GM21737 (cell line): ENCODE results near the gene LCMT2.
A peak's percentile ranks its signal among the peaks of the same experiment; 100 is the strongest.

Source experiments
- ATAC-seq: cut with Tn5 transposase; IDR thresholded peaks from one replicate; pipeline ENCODE4 v1.9.1; 2021; ENCODE audit warnings: mild to moderate bottlenecking, moderate library complexity; ENCODE audit not compliant: unreplicated experiment

Gene LCMT2

DNA sequence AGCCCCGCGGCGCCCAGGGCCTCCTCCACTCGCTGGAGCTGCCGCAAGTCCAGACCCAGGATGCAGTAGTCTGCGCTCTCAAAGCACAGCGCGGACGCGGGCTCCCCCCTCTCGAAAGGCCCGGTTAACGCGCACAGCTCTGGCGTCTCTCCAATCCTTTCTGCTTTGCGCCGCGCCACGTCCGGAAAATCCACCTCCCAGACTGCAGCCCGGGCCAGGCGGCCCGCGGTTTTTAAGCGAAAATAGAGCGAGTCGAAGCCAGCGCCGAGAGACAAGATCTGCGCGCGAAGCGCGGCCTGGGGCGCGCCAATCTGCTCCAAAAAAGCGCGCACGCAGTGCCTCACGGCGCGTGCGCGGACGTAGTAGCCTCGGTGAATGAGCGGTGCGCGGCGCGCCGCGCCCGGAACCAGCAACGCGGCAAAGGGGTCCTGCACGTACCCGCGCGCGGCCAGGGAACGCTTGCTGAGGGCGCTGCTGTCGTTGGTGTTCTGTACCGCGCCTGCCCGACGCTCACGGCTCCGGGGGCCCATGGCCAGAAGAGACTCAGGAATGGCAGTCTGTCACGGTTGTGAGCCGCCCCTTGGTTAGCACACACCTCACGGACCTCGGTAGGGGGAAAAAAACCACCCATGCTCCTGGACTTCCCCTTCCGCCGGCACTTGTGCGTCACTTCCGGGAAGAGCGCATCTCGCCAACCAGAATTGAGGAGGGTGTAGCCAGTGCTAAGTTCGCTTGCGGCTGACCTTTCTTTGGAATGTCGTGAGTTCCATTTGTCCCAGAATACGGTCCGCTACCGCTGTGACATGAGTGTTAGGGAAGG lies at the start of gene LCMT2:
TSS of gene LCMT2 (minus strand) at position 614 of the 820 bp plus-strand sequence. CDS start at position 530, 84 bp downstream.
- peak; percentile 87 for ATAC-seq

GRCh38 chr15:43378601-43379000 lies 48.2 kb upstream of the LCMT2 start:
- no peak for ATAC-seq

GRCh38 chr15:43376017-43376705 lies 45.8 kb upstream of the LCMT2 start:
- no peak for ATAC-seq

- peak; percentile 83 for ATAC-seq
These were observed 40.9 kb upstream of the LCMT2 start, which contains the start of the genes TUBGCP4 and ZSCAN29 for GRCh38 chr15:43370975-43371974. Gene TUBGCP4 (plus strand): TSS chr15:43371101. CDS start chr15:43371355, 254 bp downstream. Gene ZSCAN29 (minus strand): TSS chr15:43371043. CDS start chr15:43369913, 1,130 bp downstream.

GRCh38 chr15:43370310-43370974 lies 40.1 kb upstream of the LCMT2 start:
- ATAC-seq = peak; percentile 24

DNA sequence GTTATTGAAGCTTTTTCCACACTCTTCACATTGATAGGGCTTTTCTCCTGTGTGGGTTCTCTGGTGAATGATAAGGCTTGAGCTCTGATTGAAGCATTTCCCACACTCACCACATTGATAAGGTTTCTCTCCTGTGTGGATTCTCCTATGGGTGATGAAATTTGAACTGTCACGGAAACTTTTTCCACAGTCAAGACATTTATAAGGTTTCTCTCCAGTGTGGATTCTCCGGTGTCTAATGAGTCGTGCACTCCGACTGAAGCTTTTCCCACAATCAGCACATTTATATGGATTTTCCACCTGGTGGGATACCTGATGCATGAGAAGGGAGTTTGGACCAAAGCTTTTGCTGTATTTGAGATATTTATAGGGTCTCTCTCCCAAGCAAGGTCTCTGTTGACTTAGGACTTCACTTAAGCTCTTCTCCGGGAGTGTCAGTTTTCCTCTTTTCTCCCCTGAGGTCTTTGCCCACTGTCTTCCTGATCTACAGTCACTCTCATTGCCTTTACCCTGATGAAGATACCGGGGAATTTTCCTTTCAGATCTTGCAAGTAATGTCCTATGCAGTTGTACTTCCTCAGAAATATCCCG lies 31.0 kb upstream of the LCMT2 start:
- no peak for ATAC-seq

DNA sequence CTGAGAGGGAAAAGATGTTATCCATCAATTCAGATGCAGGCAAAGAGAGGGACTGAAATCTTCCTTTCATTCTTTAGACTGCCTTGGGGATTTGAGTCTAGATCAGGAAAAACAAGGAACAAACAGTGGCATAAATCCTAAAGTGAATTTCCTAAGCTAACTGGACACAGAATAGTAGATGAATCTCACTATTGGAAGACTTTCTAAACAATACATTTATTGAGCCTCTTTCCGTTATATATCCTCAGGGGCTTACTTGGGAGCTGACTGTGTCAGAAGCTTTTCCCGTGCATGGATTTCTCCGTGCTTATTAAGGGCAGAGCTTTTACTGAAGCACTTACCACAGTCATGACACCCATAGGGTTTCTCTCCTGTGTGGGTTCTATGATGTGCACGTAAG lies 30.4 kb upstream of the LCMT2 start:
- no peak for ATAC-seq

DNA sequence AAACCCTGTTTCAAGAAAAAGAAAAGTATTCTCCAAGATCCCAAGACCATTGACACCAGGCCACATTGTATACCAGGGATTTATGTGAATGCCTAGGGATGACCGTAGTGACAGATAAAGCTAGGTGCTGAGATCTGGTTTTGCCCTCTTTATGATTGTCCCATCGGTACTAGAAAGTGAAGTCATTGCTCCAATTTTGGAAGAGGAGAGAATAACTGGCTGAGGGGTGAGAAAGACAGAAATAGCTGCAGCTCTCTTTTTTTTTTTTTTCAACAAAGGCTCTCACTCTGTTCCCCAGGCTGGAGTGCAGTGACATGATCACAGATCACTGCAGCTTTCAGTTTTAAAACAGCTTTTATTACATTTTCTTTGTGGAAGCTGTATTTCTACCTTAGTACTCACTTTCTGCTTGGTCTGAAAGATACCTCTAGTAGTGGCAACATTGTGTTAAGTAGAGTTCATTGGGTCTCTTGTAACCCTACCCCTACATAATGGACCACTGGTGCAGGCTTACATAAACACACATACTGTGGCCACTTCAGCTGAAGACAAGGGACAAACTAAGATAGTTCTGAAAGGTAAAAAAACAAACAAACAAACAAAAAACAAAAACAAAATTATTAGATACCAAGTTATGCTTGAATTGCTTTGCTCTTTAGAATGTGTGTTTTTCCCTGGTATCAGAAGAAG lies 22.5 kb upstream of the LCMT2 start:
- ATAC-seq = no peak

- ATAC-seq = no peak
These were observed 16.7 kb upstream of the LCMT2 start for GRCh38 chr15:43347114-43347513.

- no peak for ATAC-seq
These were observed 15.9 kb upstream of the LCMT2 start for GRCh38 chr15:43346305-43346704.

- ATAC-seq = peak; percentile 16
These were observed 361 bp upstream of the LCMT2 start for GRCh38 chr15:43330780-43331087.

DNA sequence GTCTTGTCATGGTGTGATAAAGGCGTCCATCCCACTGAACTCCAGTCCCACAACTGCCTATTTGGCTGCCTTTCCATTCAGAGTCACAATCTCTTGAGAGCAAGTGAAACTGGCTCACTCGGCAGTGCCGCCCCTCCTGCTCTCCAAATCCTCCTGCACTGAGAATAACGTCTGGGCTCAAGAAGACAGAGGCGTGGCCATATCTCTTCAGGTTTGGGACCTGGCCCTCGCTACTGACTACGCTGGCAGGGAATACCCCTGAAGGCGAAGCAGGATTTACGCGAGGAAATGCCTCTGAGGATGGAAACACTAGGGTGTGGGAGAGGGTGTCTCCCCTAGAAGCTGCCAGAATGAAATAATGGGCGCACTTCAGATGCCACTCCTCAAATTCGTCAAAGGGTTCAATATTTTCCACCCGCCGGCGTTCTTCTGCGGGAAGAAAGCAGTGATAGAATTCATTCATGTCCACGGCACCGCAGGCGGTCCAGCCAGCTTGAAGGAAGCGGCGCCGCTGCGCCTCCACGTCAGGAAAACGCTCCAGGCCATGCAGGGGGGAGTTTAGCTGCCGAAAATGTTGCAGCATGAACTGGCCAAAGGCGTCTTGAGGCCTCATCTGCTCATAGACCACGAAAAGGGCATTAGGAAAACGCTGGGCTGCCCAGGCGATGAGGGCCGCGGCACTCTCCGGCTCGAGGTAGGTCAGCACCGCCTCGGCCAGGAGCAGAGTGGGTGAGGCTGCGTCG lies 985 bp downstream of the LCMT2 start:
- ATAC-seq = no peak

GRCh38 chr15:43325039-43325684 lies 5.2 kb downstream of the LCMT2 start:
- no peak for ATAC-seq

DNA sequence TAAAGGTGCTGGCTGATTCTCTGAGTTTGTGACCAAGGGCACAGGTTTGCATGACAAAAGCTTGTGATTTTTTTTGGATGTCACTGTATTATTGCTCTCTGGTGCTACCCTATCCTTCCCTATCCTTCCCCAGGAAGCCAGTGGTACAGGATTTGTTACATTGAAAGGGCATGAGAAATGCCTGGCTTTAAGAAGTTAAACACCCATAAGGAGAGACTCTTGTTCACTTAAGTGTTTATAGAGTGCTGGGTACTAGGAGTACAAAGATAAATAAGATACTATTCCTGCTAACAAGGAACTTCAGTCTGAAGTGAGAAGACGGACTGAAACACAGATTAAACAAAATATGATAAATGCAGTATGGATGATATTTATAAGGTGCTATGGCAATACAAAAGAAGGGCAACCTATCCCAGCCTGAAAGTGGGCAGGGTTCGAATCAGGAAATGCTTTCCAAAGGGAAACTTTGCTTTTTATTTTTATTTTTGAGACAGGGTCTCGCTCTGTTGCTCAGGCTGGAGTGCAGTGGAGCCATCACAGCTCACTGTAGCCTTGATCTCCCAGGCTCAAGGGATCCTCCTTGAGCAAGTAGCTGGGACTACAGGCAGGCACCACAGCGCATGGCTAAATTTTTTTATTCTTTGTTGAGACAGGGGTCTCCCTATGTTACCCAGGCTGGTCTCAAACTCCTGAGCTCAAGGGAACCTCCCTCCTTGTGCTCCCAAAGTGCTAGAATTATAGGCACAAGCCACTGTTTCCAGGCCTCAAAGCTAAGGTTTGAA lies 11.2 kb downstream of the LCMT2 start:
- ATAC-seq = no peak

DNA sequence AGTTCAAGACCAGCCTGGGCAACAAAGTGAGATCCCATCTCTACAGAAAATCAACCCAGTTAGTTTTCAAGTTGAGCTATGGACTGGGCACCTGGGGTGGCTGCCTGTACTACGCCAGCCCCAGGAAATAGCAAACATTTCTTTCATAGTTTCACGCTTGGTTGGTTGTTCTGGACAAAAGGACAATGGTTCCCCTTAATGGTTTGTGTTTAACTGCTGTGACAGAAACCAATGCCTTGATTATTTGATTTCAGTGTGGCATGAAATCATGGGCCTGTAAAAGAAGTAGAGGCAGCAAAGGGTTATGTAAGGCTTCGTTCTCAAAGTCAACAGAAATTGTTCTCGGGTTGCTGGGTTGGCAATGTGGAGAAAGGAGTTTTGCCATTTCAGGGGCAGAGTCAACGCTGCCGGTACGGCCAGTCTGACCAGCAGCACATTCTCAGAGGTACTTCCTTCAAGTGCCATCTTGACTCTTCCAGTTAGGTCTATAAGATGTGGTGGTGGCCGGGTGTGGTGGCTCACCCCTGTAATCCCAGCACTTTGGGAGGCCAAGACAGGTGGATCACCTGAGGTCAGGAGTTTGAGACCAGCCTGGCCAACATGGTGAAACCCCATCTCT lies 12.7 kb downstream of the LCMT2 start:
- no peak for ATAC-seq

DNA sequence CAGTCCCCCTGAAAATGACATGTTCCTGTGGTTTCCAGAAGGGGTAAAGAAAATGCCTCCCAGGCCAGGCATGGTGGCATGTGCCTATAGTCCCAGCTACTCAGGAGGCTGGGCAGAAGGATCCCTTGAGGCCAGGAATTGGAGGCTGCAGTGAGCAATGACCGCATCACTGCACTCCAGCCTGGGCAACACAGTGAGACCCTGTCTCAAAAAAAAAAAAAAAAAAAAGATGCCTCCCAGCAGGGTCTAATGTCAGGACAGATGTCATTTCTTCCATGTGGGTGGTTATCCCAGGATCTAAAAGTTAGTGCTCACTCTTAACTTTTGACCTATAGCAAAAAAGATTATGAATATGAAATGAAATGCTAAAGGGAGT lies 13.4 kb downstream of the LCMT2 start:
- ATAC-seq = no peak
